PC-3 (cell line): ENCODE results near the gene HOXB9.

Experiments used
- CTCF ChIP-seq: fragments of 300-600 bp; sonication (generic); conservative IDR thresholded peaks from 2 replicates; pipeline ENCODE4 v1.5.1; 2017; ENCODE audit warnings: antibody characterized with exemption, low read depth, mild to moderate bottlenecking, low read length
- EZH2 ChIP-seq: fragments of 300-600 bp; sonication (generic); IDR thresholded peaks from one replicate; pipeline ENCODE4 v1.6.1; 2017; ENCODE audit warnings: antibody characterized with exemption, mild to moderate bottlenecking, low read length; ENCODE audit not compliant: unreplicated experiment
- EZH2phosphoT487 ChIP-seq: fragments of 300-600 bp; sonication (generic); IDR thresholded peaks from 2 replicates; pipeline ENCODE4 v1.6.1; 2018; ENCODE audit warnings: mild to moderate bottlenecking, antibody characterized with exemption, low read length, borderline replicate concordance

- TF ChIP-seq EZH2 (no peak), CTCF (no peak), EZH2phosphoT487 (no peak)
Measured at GRCh38 chr17:48588528-48588927, 37.6 kb downstream of the HOXB9 start.
